ENCODE data around the gene SNED1. TPM values are rescaled to one million over a fixed set of nuclear protein-coding genes. Genes with fewer than 3 reads are reported as not detected.

Gene SNED1
- total RNA-seq, 1 donor from 2014 or later, result 2.8 TPM

DNA sequence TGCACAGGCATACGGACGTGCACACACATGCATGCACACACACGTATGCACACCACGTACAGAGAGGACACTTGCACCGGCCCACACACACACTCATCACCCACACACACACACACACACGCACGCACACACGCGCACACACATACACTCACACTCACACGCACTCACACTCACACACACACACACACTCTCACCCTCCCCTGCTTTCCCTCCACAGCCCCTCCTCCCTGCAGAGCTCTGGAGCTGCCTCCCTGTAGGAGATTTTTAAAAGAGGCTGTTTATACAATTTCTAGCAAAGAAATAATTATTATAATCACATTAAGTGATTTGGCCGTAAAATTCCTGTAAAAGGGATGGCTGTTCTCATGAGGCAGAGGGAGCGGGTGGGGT, 36.5 kb upstream of the SNED1 start:
- Mint-ChIP-seq H3K4me1 (ENCODE audit: low read depth, unreplicated experiment) (peaks cover 2% of the 10 kb centered on the region), H3K27me3 (ENCODE audit: unreplicated experiment) (peaks cover 1% of the 10 kb centered on the region), H3K4me3 (ENCODE audit: unreplicated experiment) (no peak overlapping the region), H3K36me3 (ENCODE audit: unreplicated experiment) (no peaks in the 10 kb centered on the region), H3K27ac (ENCODE audit: unreplicated experiment) (no peak overlapping the region), H3K9me3 (ENCODE audit: unreplicated experiment) (no peaks in the 10 kb centered on the region)
- TF ChIP-seq, protein P1, sequence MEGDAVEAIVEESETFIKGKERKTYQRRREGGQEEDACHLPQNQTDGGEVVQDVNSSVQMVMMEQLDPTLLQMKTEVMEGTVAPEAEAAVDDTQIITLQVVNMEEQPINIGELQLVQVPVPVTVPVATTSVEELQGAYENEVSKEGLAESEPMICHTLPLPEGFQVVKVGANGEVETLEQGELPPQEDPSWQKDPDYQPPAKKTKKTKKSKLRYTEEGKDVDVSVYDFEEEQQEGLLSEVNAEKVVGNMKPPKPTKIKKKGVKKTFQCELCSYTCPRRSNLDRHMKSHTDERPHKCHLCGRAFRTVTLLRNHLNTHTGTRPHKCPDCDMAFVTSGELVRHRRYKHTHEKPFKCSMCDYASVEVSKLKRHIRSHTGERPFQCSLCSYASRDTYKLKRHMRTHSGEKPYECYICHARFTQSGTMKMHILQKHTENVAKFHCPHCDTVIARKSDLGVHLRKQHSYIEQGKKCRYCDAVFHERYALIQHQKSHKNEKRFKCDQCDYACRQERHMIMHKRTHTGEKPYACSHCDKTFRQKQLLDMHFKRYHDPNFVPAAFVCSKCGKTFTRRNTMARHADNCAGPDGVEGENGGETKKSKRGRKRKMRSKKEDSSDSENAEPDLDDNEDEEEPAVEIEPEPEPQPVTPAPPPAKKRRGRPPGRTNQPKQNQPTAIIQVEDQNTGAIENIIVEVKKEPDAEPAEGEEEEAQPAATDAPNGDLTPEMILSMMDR (IDR thresholded peaks at IDR 0.05; ENCODE audit: partially characterized antibody, unreplicated experiment), result no peak
- no peak for DNase-seq

- H3K9me3 Mint-ChIP-seq (ENCODE audit: unreplicated experiment), result no peaks in the 10 kb centered on the region
- H3K27ac Mint-ChIP-seq (ENCODE audit: unreplicated experiment), result no peak overlapping the region
- H3K4me3 Mint-ChIP-seq (ENCODE audit: unreplicated experiment), result no peak overlapping the region
- H3K4me1 Mint-ChIP-seq (ENCODE audit: low read depth, unreplicated experiment), result peaks cover 2% of the 10 kb centered on the region
- peaks cover 1% of the 10 kb centered on the region for H3K27me3 Mint-ChIP-seq (ENCODE audit: unreplicated experiment)
- TF ChIP-seq, protein P1 (IDR thresholded peaks at IDR 0.05; ENCODE audit: partially characterized antibody, unreplicated experiment), result no peak
- no peaks in the 10 kb centered on the region for H3K36me3 Mint-ChIP-seq (ENCODE audit: unreplicated experiment)
- DNase-seq, result peak; percentile 27
Observed at GRCh38 chr2:240962300-240963064, 35.9 kb upstream of the SNED1 start.

- no peaks in the 10 kb centered on the region for H3K36me3 Mint-ChIP-seq (ENCODE audit: unreplicated experiment)
- TF ChIP-seq, protein P1 (IDR thresholded peaks at IDR 0.05; ENCODE audit: partially characterized antibody, unreplicated experiment), result no peak
- H3K4me3 Mint-ChIP-seq (ENCODE audit: unreplicated experiment), result no peak overlapping the region
- H3K27ac Mint-ChIP-seq (ENCODE audit: unreplicated experiment), result no peak overlapping the region
- peaks cover 2% of the 10 kb centered on the region for H3K4me1 Mint-ChIP-seq (ENCODE audit: low read depth, unreplicated experiment)
- H3K27me3 Mint-ChIP-seq (ENCODE audit: unreplicated experiment), result peaks cover 1% of the 10 kb centered on the region
- peak; percentile 16 for DNase-seq
- H3K9me3 Mint-ChIP-seq (ENCODE audit: unreplicated experiment), result no peaks in the 10 kb centered on the region
Observed at GRCh38 chr2:240963065-240963867, 35.2 kb upstream of the SNED1 start.

DNA sequence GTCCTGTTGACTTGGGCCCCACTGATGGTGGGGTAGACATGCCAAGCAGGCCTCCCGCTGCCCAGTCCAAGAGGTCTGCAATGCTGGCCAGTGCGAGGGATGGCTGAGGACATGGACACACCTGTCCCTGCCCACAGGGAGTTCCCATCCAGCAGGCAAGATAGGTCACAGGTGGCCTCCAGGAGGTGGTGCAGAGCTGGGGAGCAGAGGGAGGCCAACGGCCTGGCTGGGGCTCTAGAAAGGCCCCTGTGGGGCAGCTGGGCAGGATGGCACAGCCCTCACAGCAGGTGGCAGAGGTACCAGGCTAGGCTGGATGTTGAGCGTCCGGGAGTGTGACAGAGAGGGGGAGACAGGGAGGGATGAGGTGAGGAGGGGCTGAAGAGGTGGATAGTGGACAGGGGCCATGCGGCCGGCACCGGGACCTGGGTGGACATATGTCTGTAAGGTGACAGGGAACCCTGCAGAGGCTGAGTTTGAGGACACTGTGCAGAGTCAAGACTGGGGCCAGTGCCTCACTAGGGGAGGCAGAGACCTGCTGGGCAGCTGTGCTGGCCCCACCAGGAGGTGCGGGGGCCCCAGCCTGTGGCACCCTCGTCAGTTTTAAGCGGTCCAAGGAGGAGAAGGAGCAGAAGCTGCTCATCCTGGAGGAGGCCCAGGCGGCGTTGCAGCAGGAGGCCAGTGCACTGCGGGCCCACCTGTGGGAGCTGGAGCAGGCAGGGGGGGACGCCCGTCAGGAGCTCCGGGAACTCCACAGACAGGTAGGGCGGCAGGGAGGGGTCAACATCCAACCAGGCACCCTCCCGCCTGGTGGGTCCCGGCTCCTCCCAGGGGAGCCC, 34.3 kb upstream of the SNED1 start:
- H3K27ac Mint-ChIP-seq (ENCODE audit: unreplicated experiment), result no peak overlapping the region
- no peak overlapping the region for H3K4me3 Mint-ChIP-seq (ENCODE audit: unreplicated experiment)
- TF ChIP-seq, protein P1 (IDR thresholded peaks at IDR 0.05; ENCODE audit: partially characterized antibody, unreplicated experiment), result no peak
- H3K4me1 Mint-ChIP-seq (ENCODE audit: low read depth, unreplicated experiment), result peaks cover 2% of the 10 kb centered on the region
- H3K9me3 Mint-ChIP-seq (ENCODE audit: unreplicated experiment), result no peaks in the 10 kb centered on the region
- peaks cover 1% of the 10 kb centered on the region for H3K27me3 Mint-ChIP-seq (ENCODE audit: unreplicated experiment)
- peak; percentile 22 for DNase-seq
- no peaks in the 10 kb centered on the region for H3K36me3 Mint-ChIP-seq (ENCODE audit: unreplicated experiment)

Data from glutamatergic neuron (in vitro differentiated cells).